ENCODE data around the gene KRT6C. TPM values are rescaled to one million over a fixed set of nuclear protein-coding genes. Genes with fewer than 3 reads are reported as not detected.

KRT6C gene
- total and polyA plus RNA-seq, 11 donors, result not detected

DNA sequence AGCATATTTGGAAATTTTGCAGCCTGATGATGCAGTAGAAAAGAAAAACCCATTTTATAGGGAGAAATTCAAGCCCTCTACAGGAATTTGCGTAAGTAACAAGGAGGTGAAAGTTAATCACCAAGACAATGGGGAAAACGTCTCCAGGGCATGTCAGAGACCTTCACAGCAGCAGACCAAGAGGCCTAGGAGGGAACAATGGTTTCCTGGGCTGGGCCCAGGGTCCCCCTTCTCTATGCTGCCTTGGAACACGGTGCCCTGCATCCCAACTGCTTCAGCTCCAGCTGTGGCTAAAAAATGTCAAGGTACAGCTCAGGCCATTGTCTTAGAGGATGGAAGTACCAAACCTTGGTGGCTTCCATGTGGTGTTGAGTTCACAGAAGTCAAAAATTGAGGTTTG is 6.5 kb upstream of the KRT6C start:
- H3K27ac ChIP-seq, result no peak overlapping the region
- WGBS, 4 donors, result 52 to 61% (median 58%) methylated on average over 3 of the region's 3 CpGs
- intact Hi-C loops (cut with DNase I), result no loop called here
- H3K27me3 ChIP-seq, result peaks cover 0 to 13% (median 0%) of the 10 kb centered on the region in 9 donors
- H3K4me3 ChIP-seq, result no peak overlapping the region
- no peak for TF ChIP-seq POLR2A (IDR thresholded peaks at IDR 0.05)
- no peak for TF ChIP-seq CTCF (IDR thresholded peaks at IDR 0.05)
- no peaks in the 10 kb centered on the region for H3K4me1 ChIP-seq
- no peak for ATAC-seq
- no peaks in the 10 kb centered on the region for H3K36me3 ChIP-seq
- peaks cover 0 to 14% (median 0%) of the 10 kb centered on the region in 12 donors for H3K9me3 ChIP-seq
- DNase-seq, result no peak

GRCh38 chr12:52477651-52478050 is 4.0 kb upstream of the KRT6C start:
- WGBS, 4 donors, result 72 to 96% (median 87%) methylated on average over 2 of the region's 2 CpGs
- ATAC-seq, result no peak

DNA sequence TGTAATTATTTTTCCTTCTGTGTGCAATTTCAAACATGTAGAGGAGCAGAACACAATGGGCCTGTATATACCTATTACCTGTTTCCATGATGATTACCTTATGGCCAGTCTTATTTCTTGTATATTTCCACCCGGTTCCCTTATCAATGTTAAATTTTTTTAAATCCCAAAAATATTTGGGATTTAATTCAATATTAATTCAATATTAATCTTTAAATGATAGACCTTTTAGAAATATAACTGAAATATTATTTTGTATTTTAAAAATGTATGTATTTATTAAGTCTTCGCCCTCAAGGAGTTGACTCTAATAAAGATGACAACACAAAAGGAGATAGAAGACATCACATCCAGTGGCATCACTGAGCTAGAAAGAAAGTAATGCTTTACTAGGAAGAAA is 607 bp upstream of the KRT6C start:
- TF ChIP-seq CTCF (IDR thresholded peaks at IDR 0.05) (no peak), POLR2A (IDR thresholded peaks at IDR 0.05) (no peak)
- no peak for DNase-seq
- intact Hi-C loops (cut with DNase I), result no loop called here
- no peak overlapping the region for H3K4me3 ChIP-seq
- no peaks in the 10 kb centered on the region for H3K9me3 ChIP-seq
- H3K27ac ChIP-seq, result no peak overlapping the region
- no peaks in the 10 kb centered on the region for H3K36me3 ChIP-seq
- H3K4me1 ChIP-seq, result no peaks in the 10 kb centered on the region
- WGBS, 4 donors, result 90 to 96% (median 91%) methylated on average over 2 of the region's 2 CpGs
- no peak for ATAC-seq
- H3K27me3 ChIP-seq, result no peaks in the 10 kb centered on the region

More at GRCh38 chr12:52477651-52478050, 4.0 kb upstream of the KRT6C start:
- no peak for DNase-seq
- H3K4me1 ChIP-seq, result no peaks in the 10 kb centered on the region
- intact Hi-C loops (cut with DNase I), result loop anchor here in 1 of 10 donors (2.0 kb wide), 1 partner anchor 27 kb away; no protein-coding TSS in a partner anchor
- no peaks in the 10 kb centered on the region for H3K36me3 ChIP-seq
- H3K27me3 ChIP-seq, result peaks cover 0 to 4% (median 0%) of the 10 kb centered on the region in 9 donors
- H3K27ac ChIP-seq, result no peak overlapping the region
- no peaks in the 10 kb centered on the region for H3K9me3 ChIP-seq
- no peak for TF ChIP-seq CTCF (IDR thresholded peaks at IDR 0.05)
- no peak for TF ChIP-seq POLR2A (IDR thresholded peaks at IDR 0.05)
- no peak overlapping the region for H3K4me3 ChIP-seq

DNA sequence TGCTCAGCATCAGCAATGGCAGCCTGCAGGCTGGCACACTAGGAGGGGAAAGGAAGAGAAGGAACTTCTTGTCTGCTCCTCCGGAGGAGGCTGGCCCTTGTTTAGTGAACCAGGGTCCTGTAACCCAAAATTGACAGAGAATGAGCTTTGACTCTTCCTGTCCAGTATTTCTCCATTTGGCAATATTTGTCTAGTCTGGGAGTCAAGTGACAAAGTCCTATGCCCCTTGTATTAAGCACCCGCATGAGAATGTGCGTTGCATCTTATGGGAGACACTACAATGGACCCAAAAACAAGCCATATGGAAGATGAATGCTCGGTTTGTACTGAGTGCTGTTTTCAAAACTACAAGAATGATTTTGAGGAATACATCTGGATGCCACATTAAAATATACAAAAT is 3.8 kb downstream of the KRT6C start:
- no peaks in the 10 kb centered on the region for H3K36me3 ChIP-seq
- DNase-seq (no peak), ATAC-seq (no peak)
- H3K4me1 ChIP-seq, result no peaks in the 10 kb centered on the region
- H3K27ac ChIP-seq, result no peak overlapping the region
- no peak overlapping the region for H3K4me3 ChIP-seq
- WGBS, 4 donors, result 82 to 93% (median 86%) methylated on average over 4 of the region's 4 CpGs
- H3K27me3 ChIP-seq, result peaks cover 0 to 12% (median 0%) of the 10 kb centered on the region in 9 donors
- no peaks in the 10 kb centered on the region for H3K9me3 ChIP-seq
- no peak for TF ChIP-seq POLR2A (IDR thresholded peaks at IDR 0.05)
- TF ChIP-seq CTCF (IDR thresholded peaks at IDR 0.05), result no peak
- intact Hi-C loops (cut with DNase I), result no loop called here

Data from heart left ventricle (tissue), 16 donors.